Karpas-422 (cell line): Measurements from ENCODE around the gene CYP4V2. TPM values are rescaled to one million over a fixed set of nuclear protein-coding genes. Genes with fewer than 3 reads are reported as not detected.
A peak's percentile ranks its signal among the peaks of the same experiment; 100 is the strongest.

ENCODE experiments used
- DNase-seq: peaks from one replicate; pipeline ENCODE4 v3.0.0-alpha.2; 2015
- H2AFZ ChIP-seq: fragments of 200-600 bp; sonication (generic); 2 replicates; pipeline ENCODE4 v1.6.1; 2014; ENCODE audit warnings: antibody characterized with exemption, low read length, mixed read lengths
- H3K27ac ChIP-seq: fragments of 200-600 bp; sonication (generic); 2 replicates; pipeline ENCODE4 v1.5.1; 2014; ENCODE audit warnings: mild to moderate bottlenecking, low read length, moderate library complexity
- H3K27me3 ChIP-seq: fragments of 200-600 bp; sonication (generic); 2 replicates; pipeline ENCODE4 v1.6.1; 2014; ENCODE audit warnings: low read length, mixed read lengths
- H3K36me3 ChIP-seq: fragments of 200-600 bp; sonication (generic); 2 replicates; pipeline ENCODE4 v1.6.1; 2014; ENCODE audit warnings: low read length, mixed read lengths; ENCODE audit not compliant: insufficient read depth
- H3K4me1 ChIP-seq: fragments of 200-600 bp; sonication (generic); 2 replicates; pipeline ENCODE4 v1.6.1; 2014; ENCODE audit warnings: mild to moderate bottlenecking, low read length, mixed read lengths
- H3K4me2 ChIP-seq: fragments of 200-600 bp; sonication (generic); 2 replicates; pipeline ENCODE4 v1.6.1; 2014; ENCODE audit warnings: low read length, low read depth, mild to moderate bottlenecking; ENCODE audit not compliant: poor library complexity, severe bottlenecking
- H3K4me3 ChIP-seq: fragments of 200-600 bp; sonication (generic); 2 replicates; pipeline ENCODE4 v1.5.1; 2014; ENCODE audit warnings: mild to moderate bottlenecking, antibody characterized with exemption, low read length, mixed read lengths
- H3K79me2 ChIP-seq: fragments of 200-600 bp; sonication (generic); 2 replicates; pipeline ENCODE4 v1.6.1; 2014; ENCODE audit warnings: mild to moderate bottlenecking, low read length, mixed read lengths
- H3K9ac ChIP-seq: fragments of 200-600 bp; sonication (generic); 2 replicates; pipeline ENCODE4 v1.6.0; 2014; ENCODE audit warnings: low read length
- H3K9me2 ChIP-seq: fragments of 200-600 bp; sonication (generic), shearing (Covaris generic); replicated peaks from 2 replicates; pipeline ENCODE4 v1.6.0; 2014; ENCODE audit warnings: mild to moderate bottlenecking, low read length, moderate library complexity; ENCODE audit not compliant: insufficient read depth
- H3K9me3 ChIP-seq: fragments of 300-700, 200-600 bp; sonication (generic); 2 replicates; pipeline ENCODE4 v1.6.1; 2014; ENCODE audit warnings: low read length, mixed read lengths
- H4K20me1 ChIP-seq: fragments of 200-600 bp; sonication (generic); 2 replicates; pipeline ENCODE4 v1.6.1; 2014; ENCODE audit warnings: mild to moderate bottlenecking, antibody characterized with exemption, low read length, low read depth; ENCODE audit not compliant: insufficient read depth
- total RNA-seq: library from RNA; depleted of rRNA; stranded (reverse); fragments of >200 nt; shearing (Covaris generic); gene quantifications from 2 replicates; pipeline ENCODE4 v1.2.3, GENCODE V29; 2014; ENCODE audit warnings: low replicate concordance

CYP4V2 gene
- total RNA-seq, 1 experiment from 2014 or later: 61.3 TPM

GRCh38 chr4:186151499-186151898 is 39.9 kb upstream of the CYP4V2 start:
- Histone ChIP-seq H3K9ac (peak overlapping the region; percentile 28), H3K4me1 (peaks cover 52% of the 10 kb centered on the region), H3K36me3 (no peaks in the 10 kb centered on the region)

GRCh38 chr4:186158021-186158813 is 33.1 kb upstream of the CYP4V2 start:
- no peak overlapping the region; the same call in 1 of the 2 replicates for H2AFZ ChIP-seq
- peak overlapping the region; percentile 98 for H3K27ac ChIP-seq
- peak; percentile 93 for DNase-seq
- peak overlapping the region; percentile 82 for H3K4me2 ChIP-seq
- peak overlapping the region; percentile 64 for H3K9ac ChIP-seq
- H3K9me3 ChIP-seq: no peaks in the 10 kb centered on the region
- peaks cover 87% of the 10 kb centered on the region for H3K4me1 ChIP-seq
- H3K79me2 ChIP-seq: 0 out of 2 replicates have a peak, but pooled peaks cover 3% of the 10 kb centered on the region
- peak overlapping the region; percentile 63 for H3K4me3 ChIP-seq
- H3K36me3 ChIP-seq: no peaks in the 10 kb centered on the region
- H3K27me3 ChIP-seq: no peaks in the 10 kb centered on the region
- no peaks in the 10 kb centered on the region for H3K9me2 ChIP-seq
- no peaks in the 10 kb centered on the region for H4K20me1 ChIP-seq

More at GRCh38 chr4:186151499-186151898, 39.9 kb upstream of the CYP4V2 start:
- Histone ChIP-seq H4K20me1 (no peaks in the 10 kb centered on the region), H3K4me2 (peak overlapping the region; percentile 64), H3K27ac (peak overlapping the region; percentile 63), H3K79me2 (no peaks in the 10 kb centered on the region), H3K9me3 (no peaks in the 10 kb centered on the region), H3K9me2 (no peaks in the 10 kb centered on the region), H2AFZ (peak overlapping the region; percentile 58; the same call in 1 of the 2 replicates), H3K27me3 (no peaks in the 10 kb centered on the region), H3K4me3 (peak overlapping the region; percentile 33; the same call in 1 of the 2 replicates)
- DNase-seq: no peak

GRCh38 chr4:186158966-186159365 is 32.4 kb upstream of the CYP4V2 start:
- Histone ChIP-seq H3K9me3 (no peaks in the 10 kb centered on the region), H3K27ac (peak overlapping the region; percentile 98), H3K27me3 (no peaks in the 10 kb centered on the region), H3K4me3 (peak overlapping the region; percentile 63), H3K36me3 (no peaks in the 10 kb centered on the region), H3K9ac (peak overlapping the region; percentile 64), H3K9me2 (no peaks in the 10 kb centered on the region), H3K79me2 (0 out of 2 replicates have a peak, but pooled peaks cover 3% of the 10 kb centered on the region), H2AFZ (no peak overlapping the region), H4K20me1 (no peaks in the 10 kb centered on the region), H3K4me1 (peaks cover 80% of the 10 kb centered on the region), H3K4me2 (peak overlapping the region; percentile 82)
- peak; percentile 57 for DNase-seq

- peak; percentile 61 for DNase-seq
These were observed 31.8 kb upstream of the CYP4V2 start for GRCh38 chr4:186159613-186160012.

GRCh38 chr4:186161138-186161537 is 30.2 kb upstream of the CYP4V2 start:
- 0 out of 2 replicates have a peak, but pooled peaks cover 3% of the 10 kb centered on the region for H3K79me2 ChIP-seq
- peak overlapping the region; percentile 98 for H3K27ac ChIP-seq
- no peaks in the 10 kb centered on the region for H3K27me3 ChIP-seq
- no peaks in the 10 kb centered on the region for H4K20me1 ChIP-seq
- H3K9me2 ChIP-seq: no peaks in the 10 kb centered on the region
- H3K9ac ChIP-seq: peak overlapping the region; percentile 60
- H3K36me3 ChIP-seq: no peaks in the 10 kb centered on the region
- peaks cover 81% of the 10 kb centered on the region for H3K4me1 ChIP-seq
- H2AFZ ChIP-seq: peak overlapping the region; percentile 74
- peak; percentile 67 for DNase-seq
- H3K9me3 ChIP-seq: no peaks in the 10 kb centered on the region
- H3K4me3 ChIP-seq: peak overlapping the region; percentile 20; the same call in 1 of the 2 replicates
- peak overlapping the region; percentile 82 for H3K4me2 ChIP-seq

More at GRCh38 chr4:186159613-186160012, 31.8 kb upstream of the CYP4V2 start:
- Histone ChIP-seq H3K4me2 (peak overlapping the region; percentile 82), H3K36me3 (no peaks in the 10 kb centered on the region), H2AFZ (no peak overlapping the region; the same call in 1 of the 2 replicates), H4K20me1 (no peaks in the 10 kb centered on the region), H3K27ac (peak overlapping the region; percentile 98), H3K79me2 (0 out of 2 replicates have a peak, but pooled peaks cover 3% of the 10 kb centered on the region), H3K4me1 (peaks cover 78% of the 10 kb centered on the region), H3K9ac (peak overlapping the region; percentile 64), H3K4me3 (peak overlapping the region; percentile 63; the same call in 1 of the 2 replicates), H3K9me2 (no peaks in the 10 kb centered on the region), H3K9me3 (no peaks in the 10 kb centered on the region), H3K27me3 (no peaks in the 10 kb centered on the region)

GRCh38 chr4:186166852-186167512 is 24.4 kb upstream of the CYP4V2 start:
- no peak overlapping the region for H3K27ac ChIP-seq
- H2AFZ ChIP-seq: no peak overlapping the region
- no peak overlapping the region for H3K9ac ChIP-seq
- H3K27me3 ChIP-seq: no peaks in the 10 kb centered on the region
- H4K20me1 ChIP-seq: no peaks in the 10 kb centered on the region
- H3K4me3 ChIP-seq: no peak overlapping the region
- H3K9me3 ChIP-seq: no peaks in the 10 kb centered on the region
- H3K9me2 ChIP-seq: no peaks in the 10 kb centered on the region
- H3K4me2 ChIP-seq: no peak overlapping the region
- no peak for DNase-seq
- no peaks in the 10 kb centered on the region for H3K36me3 ChIP-seq
- H3K79me2 ChIP-seq: no peaks in the 10 kb centered on the region
- peaks cover 63% of the 10 kb centered on the region for H3K4me1 ChIP-seq

GRCh38 chr4:186167605-186168004 is 23.8 kb upstream of the CYP4V2 start:
- Histone ChIP-seq H3K9me3 (no peaks in the 10 kb centered on the region), H3K36me3 (no peaks in the 10 kb centered on the region), H2AFZ (no peak overlapping the region), H4K20me1 (no peaks in the 10 kb centered on the region), H3K9me2 (no peaks in the 10 kb centered on the region), H3K27ac (no peak overlapping the region), H3K4me3 (no peak overlapping the region), H3K9ac (no peak overlapping the region), H3K27me3 (no peaks in the 10 kb centered on the region), H3K79me2 (no peaks in the 10 kb centered on the region), H3K4me2 (no peak overlapping the region), H3K4me1 (peaks cover 57% of the 10 kb centered on the region)
- DNase-seq: no peak

- H3K27ac ChIP-seq: peak overlapping the region; percentile 84
- H3K79me2 ChIP-seq: no peaks in the 10 kb centered on the region
- no peak overlapping the region for H3K4me2 ChIP-seq
- no peaks in the 10 kb centered on the region for H3K36me3 ChIP-seq
- H3K4me3 ChIP-seq: no peak overlapping the region
- no peaks in the 10 kb centered on the region for H4K20me1 ChIP-seq
- no peaks in the 10 kb centered on the region for H3K27me3 ChIP-seq
- H3K9me2 ChIP-seq: no peaks in the 10 kb centered on the region
- no peak overlapping the region for H2AFZ ChIP-seq
- no peak for DNase-seq
- H3K9ac ChIP-seq: no peak overlapping the region
- no peaks in the 10 kb centered on the region for H3K9me3 ChIP-seq
- H3K4me1 ChIP-seq: peaks cover 51% of the 10 kb centered on the region
These were observed 22.6 kb upstream of the CYP4V2 start for GRCh38 chr4:186168750-186169149.
